Activated CD8-positive, alpha-beta T cell treated with anti-CD3 and anti-CD28 coated beads for 36 hours (primary cell): ENCODE measurements around the gene PAK5. TPM values are rescaled to one million over a fixed set of nuclear protein-coding genes. Genes with fewer than 3 reads are reported as not detected.
A peak's percentile ranks its signal among the peaks of the same experiment; 100 is the strongest.

Experiments used
- ATAC-seq: fragments of 200-7000 bp; cut with Tn5 transposase; one replicate; pipeline ENCODE4 v1.10.0; 2021; ENCODE audit warnings: mild to moderate bottlenecking, moderate library complexity
- CTCF ChIA-PET: fragments of 350-600 bp; sonication (Branson Sonifier 250); formaldehyde crosslinking; loops from one replicate; lab custom pipeline; 2021; ENCODE audit warnings: antibody characterized with exemption; lab: Charles Lee
- POLR2A ChIA-PET: fragments of 350-600 bp; sonication (Branson Sonifier 250); formaldehyde crosslinking; loops from one replicate; lab custom pipeline; 2021; ENCODE audit warnings: antibody characterized with exemption; lab: Charles Lee
- DNase-seq: peaks from one replicate; pipeline ENCODE4 v3.0.0-alpha.2; 2020
- H3K27ac Mint-ChIP-seq: one replicate; pipeline ENCODE4 v1.8.0; 2021; ENCODE audit warnings: mild to moderate bottlenecking, mixed read lengths
- H3K27me3 Mint-ChIP-seq: one replicate; pipeline ENCODE4 v1.8.0; 2021; ENCODE audit warnings: mixed read lengths
- H3K36me3 Mint-ChIP-seq: one replicate; pipeline ENCODE4 v1.8.0; 2021; ENCODE audit warnings: low read depth, mixed read lengths
- H3K4me1 Mint-ChIP-seq: one replicate; pipeline ENCODE4 v1.8.0; 2021; ENCODE audit warnings: low read depth, mixed read lengths
- H3K4me3 Mint-ChIP-seq: one replicate; pipeline ENCODE4 v1.8.0; 2021; ENCODE audit warnings: mild to moderate bottlenecking, moderate library complexity, mixed read lengths
- H3K9me3 Mint-ChIP-seq: one replicate; pipeline ENCODE4 v1.8.0; 2021; ENCODE audit warnings: mixed read lengths
- CTCF ChIP-seq: fragments of 200-600 bp; IDR thresholded peaks from one replicate; pipeline ENCODE4 v1.8.0; 2022; ENCODE audit warnings: antibody characterized with exemption, mild to moderate bottlenecking
- intact Hi-C: fragments of 100-400 bp; cut with micrococcal nuclease; formaldehyde crosslinking; loops from one replicate; pipeline ENCODE4 v1.10.0; 2022
- total RNA-seq, 2 experiments: library from RNA; stranded (reverse); gene quantifications; one replicate each; pipeline ENCODE4 v1.2.3, GENCODE V29; 2021

Gene PAK5
- total RNA-seq, 2 experiments from 2014 or later: not detected

- DNase-seq: no peak
- no peak for ATAC-seq
- intact Hi-C loops: no loop called here
- TF ChIP-seq CTCF: no peak
- POLR2A ChIA-PET: no interaction called here
- CTCF ChIA-PET: no interaction called here
- H3K4me1 Mint-ChIP-seq: peaks cover 2% of the 10 kb centered on the region
- H3K27ac Mint-ChIP-seq: no peak overlapping the region
- H3K36me3 Mint-ChIP-seq: no peaks in the 10 kb centered on the region
- H3K9me3 Mint-ChIP-seq: no peaks in the 10 kb centered on the region
- peaks cover 63% of the 10 kb centered on the region for H3K27me3 Mint-ChIP-seq
- no peak overlapping the region for H3K4me3 Mint-ChIP-seq
Observed at GRCh38 chr20:9515741-9516233, 323.1 kb downstream of the PAK5 start.

- no peaks in the 10 kb centered on the region for H3K9me3 Mint-ChIP-seq
- no peak for TF ChIP-seq CTCF
- H3K36me3 Mint-ChIP-seq: no peaks in the 10 kb centered on the region
- ChIA-PET POLR2A (no interaction called here), CTCF (no interaction called here)
- H3K4me3 Mint-ChIP-seq: no peak overlapping the region
- peaks cover 2% of the 10 kb centered on the region for H3K4me1 Mint-ChIP-seq
- H3K27me3 Mint-ChIP-seq: peaks cover 63% of the 10 kb centered on the region
- intact Hi-C loops: no loop called here
- DNase-seq (no peak), ATAC-seq (no peak)
- H3K27ac Mint-ChIP-seq: no peak overlapping the region
Observed at GRCh38 chr20:9515214-9515585, 323.7 kb downstream of the PAK5 start.

GRCh38 chr20:9514461-9515213 lies 324.2 kb downstream of the PAK5 start, which contains the start of gene LAMP5:
Gene LAMP5 (plus strand): TSS chr20:9514590. CDS start chr20:9514853, 263 bp downstream.
- ATAC-seq (no peak), DNase-seq (peak; percentile 12)
- H3K27ac Mint-ChIP-seq: no peak within 1 kb of the TSS
- intact Hi-C loops: no loop called here
- ChIA-PET CTCF (interaction anchor here (0.6 kb wide), 1 partner anchor 107 kb away, joined by 3 read pairs; no protein-coding TSS in a partner anchor), POLR2A (no interaction called here)
- no peak for TF ChIP-seq CTCF
- no peaks in the 10 kb centered on the region for H3K36me3 Mint-ChIP-seq
- peaks cover 2% of the 10 kb centered on the region for H3K4me1 Mint-ChIP-seq
- no peak within 1 kb of the TSS for H3K4me3 Mint-ChIP-seq
- no peaks in the 10 kb centered on the region for H3K9me3 Mint-ChIP-seq
- H3K27me3 Mint-ChIP-seq: peaks cover 66% of the 10 kb centered on the region

- CTCF ChIA-PET: no interaction called here
- Mint-ChIP-seq H3K4me1 (peaks cover 2% of the 10 kb centered on the region), H3K4me3 (no peak overlapping the region), H3K27me3 (peaks cover 69% of the 10 kb centered on the region), H3K36me3 (no peaks in the 10 kb centered on the region), H3K9me3 (no peaks in the 10 kb centered on the region), H3K27ac (no peak overlapping the region)
- intact Hi-C loops: no loop called here
- POLR2A ChIA-PET: no interaction called here
- no peak for DNase-seq
- ATAC-seq: no peak
- TF ChIP-seq CTCF: no peak
Observed at GRCh38 chr20:9514072-9514460, 324.8 kb downstream of the PAK5 start.

- no peak overlapping the region for H3K27ac Mint-ChIP-seq
- no peak for ATAC-seq
- DNase-seq: no peak
- peaks cover 2% of the 10 kb centered on the region for H3K4me1 Mint-ChIP-seq
- no peaks in the 10 kb centered on the region for H3K36me3 Mint-ChIP-seq
- H3K9me3 Mint-ChIP-seq: no peaks in the 10 kb centered on the region
- H3K4me3 Mint-ChIP-seq: no peak overlapping the region
- H3K27me3 Mint-ChIP-seq: peaks cover 65% of the 10 kb centered on the region
- POLR2A ChIA-PET: no interaction called here
- intact Hi-C loops: no loop called here
- CTCF ChIA-PET: no interaction called here
- TF ChIP-seq CTCF: no peak
Observed at GRCh38 chr20:9510911-9511310, 328.0 kb downstream of the PAK5 start.
